Measurements from ENCODE around the gene ZNF619.
"Not testable (repeated sequence)": the region's sequence is repeated elsewhere in the genome, so short reads cannot be mapped to it uniquely, and the experiment has no call there.

Gene ZNF619

DNA sequence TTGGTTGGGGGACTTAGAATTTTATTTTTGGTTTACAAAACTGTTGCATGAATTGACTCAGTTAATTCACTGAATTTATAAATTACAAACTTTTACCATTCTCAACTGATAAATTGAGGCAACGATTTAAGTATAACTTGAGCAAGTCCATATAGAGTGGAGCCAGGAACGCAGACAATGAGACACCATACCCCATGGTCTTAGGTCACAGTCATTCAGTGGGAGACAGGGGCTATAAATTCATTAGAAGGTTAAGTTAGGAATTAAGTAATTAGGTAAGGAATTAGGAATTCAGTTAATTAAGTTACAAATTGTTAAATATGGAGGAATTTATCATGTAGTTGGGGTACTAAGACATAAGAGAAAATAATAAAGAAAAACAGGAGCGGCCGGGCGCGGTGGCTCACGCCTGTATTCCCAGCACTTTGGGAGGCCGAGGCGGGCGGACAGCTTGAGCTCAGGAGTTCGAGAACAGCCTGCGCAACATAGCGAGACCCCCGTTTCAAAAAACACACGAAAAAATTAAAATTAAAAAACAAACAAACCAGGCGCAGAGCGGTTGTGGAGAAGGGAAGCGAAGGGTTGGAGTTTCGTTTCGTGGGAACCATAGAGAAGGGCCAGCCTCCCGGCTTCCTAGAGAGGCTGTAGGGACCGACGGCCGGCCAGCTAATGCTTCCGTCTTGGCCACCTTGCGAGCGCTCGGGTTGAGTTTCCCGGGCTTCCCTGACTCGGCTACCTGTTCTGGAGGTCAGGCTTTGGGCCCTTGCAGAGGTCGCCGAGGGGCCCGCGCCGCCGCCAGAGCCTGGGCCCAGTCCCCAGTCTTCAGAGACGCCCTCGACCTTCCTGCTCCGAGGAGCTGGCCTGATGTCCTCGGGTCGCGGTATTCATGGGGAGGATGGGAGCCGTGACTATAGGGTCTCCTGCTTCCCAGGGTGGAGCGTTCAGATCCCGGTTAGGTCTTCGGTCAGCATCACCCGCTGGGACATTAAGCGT is at the start of gene ZNF619:
TSS of gene ZNF619 (plus strand) at position 645 of the 993 bp plus-strand sequence. CDS start 858 bp downstream, outside the sequence.
- peak; percentile 52 for DNase-seq

DNA sequence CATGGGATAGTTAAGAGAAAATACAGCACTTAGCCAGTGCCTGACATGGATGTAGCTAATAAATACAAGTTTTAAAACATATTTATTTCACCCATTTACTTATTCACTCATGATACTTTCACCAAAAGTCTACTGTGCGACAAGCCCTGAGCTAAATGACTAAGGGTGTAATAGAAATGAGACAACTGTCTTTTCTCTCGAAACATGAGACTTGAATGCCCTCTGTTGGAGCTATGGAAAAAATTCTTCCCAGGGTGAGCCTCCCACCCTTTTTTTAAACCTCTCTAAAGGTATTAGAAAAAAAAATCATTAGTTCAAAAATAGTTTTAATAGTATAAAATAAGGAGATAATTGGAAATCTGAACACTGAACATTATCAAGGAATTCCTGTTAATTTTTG is 44.1 kb upstream of the ZNF619 start:
- no peak for DNase-seq

DNA sequence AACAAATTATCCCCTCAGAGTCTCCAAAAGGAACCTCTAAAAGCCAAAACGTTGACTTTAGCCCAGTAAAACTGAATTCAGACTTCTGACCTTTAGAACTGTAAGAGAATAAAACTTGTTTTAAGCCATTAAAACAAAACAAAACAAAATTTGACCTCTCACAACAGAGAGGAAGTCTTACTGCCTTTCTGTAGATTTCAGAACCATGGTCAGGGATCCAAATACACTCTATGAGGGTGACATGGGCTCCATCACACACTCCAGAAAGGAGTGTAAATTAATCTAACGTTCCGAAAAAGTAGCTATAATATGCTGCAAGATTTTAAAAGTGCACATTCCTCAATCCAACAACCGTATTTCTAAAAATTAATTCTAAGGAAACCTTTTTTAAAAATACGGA is 39.0 kb upstream of the ZNF619 start:
- DNase-seq = no peak

- DNase-seq = no peak
Measured at GRCh38 chr3:40445062-40445461, 31.9 kb upstream of the ZNF619 start.

- no peak for DNase-seq
Measured at GRCh38 chr3:40445880-40446279, 31.0 kb upstream of the ZNF619 start.

- DNase-seq = no peak
Measured at GRCh38 chr3:40450438-40450837, 26.5 kb upstream of the ZNF619 start.

DNA sequence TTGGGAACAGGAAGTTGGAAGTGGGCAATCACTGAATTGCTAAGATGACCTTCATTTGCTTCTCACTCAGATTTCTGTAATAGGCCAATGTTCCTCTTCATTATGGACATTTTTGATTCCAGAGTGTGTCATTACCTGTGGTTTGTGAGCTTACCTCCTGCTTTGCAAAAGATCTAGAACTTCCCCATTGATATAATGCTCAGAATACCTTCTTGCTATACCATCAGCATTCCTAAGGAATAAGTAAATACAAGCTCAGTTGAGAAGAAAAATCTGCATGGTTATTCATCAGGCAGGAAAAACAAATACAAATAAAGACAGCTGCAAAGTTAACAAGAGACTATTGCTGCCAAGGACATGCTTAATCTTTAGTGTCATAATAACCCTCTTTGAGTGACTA is 25.4 kb upstream of the ZNF619 start:
- DNase-seq = no peak

- no peak for DNase-seq
Measured at GRCh38 chr3:40452057-40452456, 24.9 kb upstream of the ZNF619 start.

DNA sequence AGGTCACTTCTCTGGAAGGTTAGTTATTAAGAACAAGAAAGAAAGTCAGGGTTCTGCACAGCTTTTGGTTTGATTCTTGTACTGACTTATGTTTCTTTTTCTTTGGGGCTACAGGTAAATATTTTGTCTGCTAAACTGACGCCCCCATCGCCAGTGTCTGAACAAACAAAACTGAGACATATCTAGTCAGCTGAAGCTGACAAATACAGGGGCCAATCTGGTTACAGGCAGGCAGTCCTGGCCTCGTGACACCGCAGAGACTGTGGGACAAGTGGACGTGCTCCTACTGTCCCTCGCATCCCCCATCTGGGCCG is 24.4 kb upstream of the ZNF619 start:
- no peak for DNase-seq

GRCh38 chr3:40452876-40453730 is 23.8 kb upstream of the ZNF619 start:
- DNase-seq = peak; percentile 96

DNA sequence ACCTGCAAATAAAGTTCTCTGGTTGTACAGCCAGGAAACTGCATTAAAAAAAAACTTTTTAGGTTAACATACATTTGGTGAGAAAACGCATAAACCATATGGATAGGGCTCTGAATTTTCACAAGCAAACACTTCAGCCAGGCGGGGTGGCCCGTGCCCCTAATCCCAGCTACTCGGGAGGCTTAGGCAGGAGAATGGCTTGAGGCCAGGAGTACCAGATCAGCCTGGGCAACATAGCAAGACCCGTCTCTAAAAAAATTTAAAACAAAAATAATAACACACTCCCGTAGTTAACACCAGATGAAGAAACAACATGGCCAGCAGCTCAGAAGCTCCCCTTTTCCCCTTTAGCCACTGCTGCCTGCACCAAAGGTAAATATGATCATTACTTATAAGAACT is 23.0 kb upstream of the ZNF619 start:
- DNase-seq = no peak

DNA sequence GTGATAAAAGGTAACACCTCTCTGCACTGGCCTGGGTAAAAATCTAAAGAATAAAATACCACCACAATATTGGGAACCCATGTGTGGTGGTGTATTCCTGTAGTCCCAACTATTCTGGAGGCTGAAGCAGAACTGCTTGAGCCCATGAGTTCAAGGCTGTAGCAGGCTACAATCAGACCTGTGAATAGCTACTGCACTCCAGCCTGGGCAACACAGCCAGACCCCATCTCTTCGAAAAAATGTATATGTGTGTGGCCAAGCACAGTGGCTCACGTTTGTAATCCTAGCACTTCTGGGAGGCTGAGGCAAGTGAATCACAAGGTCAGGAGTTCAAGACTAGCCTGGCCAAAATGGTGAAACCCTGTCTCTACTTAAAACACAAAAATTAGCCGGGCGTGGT is 21.6 kb upstream of the ZNF619 start:
- DNase-seq = no peak

GRCh38 chr3:40456279-40456939 is 20.5 kb upstream of the ZNF619 start:
- no peak for DNase-seq

DNA sequence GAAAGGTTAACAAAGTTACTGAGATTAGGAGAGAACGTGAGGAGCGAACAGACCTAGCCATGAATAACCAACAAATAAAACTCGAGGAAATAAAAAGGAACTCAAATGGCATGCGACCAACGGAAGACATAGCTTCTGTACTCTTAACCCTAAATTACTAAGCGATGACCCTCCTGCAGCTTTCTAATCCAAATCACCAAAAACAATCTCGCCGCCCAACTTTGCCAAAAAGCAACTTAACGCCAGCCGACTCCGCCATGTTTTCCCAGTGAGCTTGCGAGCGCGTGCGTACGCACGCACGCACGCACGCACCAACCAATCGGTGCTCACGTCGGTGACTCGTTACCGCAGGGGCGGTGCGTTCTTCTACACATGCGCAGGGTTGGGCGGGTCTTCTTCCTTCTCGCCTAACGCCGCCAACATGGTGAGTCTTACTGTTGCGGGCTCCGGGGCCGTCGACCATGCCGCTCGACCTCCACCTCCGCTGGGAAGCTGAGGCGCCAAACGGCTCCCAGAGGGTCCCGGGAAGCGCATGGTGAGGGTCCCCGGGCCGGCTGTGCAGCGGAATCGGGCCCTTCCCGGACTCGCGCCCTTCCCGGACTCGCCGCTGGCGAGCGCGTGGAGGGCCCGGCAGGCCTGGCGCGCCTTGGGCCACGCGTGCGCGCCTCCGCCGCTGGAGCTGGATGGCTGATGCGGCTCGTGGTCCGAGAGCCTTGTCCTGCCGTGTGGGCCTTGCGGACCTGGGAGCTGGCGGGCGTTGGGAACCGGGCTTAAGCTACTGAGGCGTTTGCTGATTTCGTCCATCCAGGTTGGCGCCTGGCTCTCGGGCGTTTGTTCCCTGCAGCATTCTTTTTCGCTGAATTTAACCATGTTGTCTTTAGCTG is 19.7 kb upstream of the ZNF619 start, which contains the start of gene RPL14:
TSS of gene RPL14 (plus strand) at position 400 of the 884 bp plus-strand sequence. CDS start at position 533, 133 bp downstream.
- DNase-seq = peak; percentile 95

DNA sequence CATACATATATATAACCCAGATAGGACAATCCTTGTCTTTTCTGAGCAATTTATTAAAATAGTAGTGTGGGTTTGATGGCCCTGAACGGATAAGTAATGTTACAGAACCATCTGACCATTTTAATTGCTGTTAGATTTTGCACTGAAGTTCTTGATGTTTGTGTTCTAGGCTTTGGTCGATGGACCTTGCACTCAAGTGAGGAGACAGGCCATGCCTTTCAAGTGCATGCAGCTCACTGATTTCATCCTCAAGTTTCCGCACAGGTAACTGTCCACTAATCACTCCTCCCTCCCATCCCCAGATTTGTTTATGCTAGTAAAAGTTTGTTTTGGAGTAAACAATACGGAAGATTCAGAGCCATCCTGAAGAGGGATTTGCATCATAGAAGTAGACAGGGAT is 18.4 kb upstream of the ZNF619 start:
- no peak for DNase-seq

- DNase-seq = not testable (repeated sequence)
Measured at GRCh38 chr3:40460481-40460880, 16.4 kb upstream of the ZNF619 start.

DNA sequence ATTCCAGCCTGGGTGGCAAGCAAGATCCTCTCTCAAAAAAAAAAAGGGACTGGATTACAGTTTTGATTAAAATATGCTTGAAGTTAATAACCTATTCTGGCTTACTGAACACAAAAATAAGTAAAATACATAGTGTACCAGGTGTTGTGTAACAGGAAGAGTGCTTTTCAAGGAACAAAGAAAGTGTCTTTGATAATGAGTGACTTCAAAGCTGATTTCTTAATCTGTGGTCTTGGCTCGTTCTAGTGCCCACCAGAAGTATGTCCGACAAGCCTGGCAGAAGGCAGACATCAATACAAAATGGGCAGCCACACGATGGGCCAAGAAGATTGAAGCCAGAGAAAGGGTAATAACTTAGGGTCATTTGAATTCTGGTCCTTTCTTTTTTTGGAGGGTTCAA is 15.8 kb upstream of the ZNF619 start:
- no peak for DNase-seq

DNA sequence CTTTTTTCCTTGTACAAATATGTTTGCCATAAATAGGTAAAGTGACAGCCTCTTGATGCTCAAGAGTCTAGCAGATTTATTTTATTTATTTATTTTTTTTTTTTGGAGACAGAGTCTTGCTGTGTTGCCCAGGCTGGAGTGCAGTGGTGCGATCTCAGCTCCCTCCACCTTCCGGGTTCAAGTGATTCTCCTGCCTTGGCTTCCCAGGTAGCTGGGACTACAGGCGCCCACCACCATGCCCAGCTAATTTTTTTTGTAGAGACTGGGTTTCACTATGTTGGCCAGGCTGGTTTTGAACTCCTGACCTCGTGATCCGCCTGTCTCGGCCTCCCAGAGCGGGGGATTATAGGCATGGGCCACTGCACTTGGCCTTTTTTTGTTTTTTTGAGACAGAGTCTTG is 14.1 kb upstream of the ZNF619 start:
- DNase-seq = not testable (repeated sequence)

GRCh38 chr3:40463579-40463978 is 13.3 kb upstream of the ZNF619 start:
- no peak for DNase-seq

DNA sequence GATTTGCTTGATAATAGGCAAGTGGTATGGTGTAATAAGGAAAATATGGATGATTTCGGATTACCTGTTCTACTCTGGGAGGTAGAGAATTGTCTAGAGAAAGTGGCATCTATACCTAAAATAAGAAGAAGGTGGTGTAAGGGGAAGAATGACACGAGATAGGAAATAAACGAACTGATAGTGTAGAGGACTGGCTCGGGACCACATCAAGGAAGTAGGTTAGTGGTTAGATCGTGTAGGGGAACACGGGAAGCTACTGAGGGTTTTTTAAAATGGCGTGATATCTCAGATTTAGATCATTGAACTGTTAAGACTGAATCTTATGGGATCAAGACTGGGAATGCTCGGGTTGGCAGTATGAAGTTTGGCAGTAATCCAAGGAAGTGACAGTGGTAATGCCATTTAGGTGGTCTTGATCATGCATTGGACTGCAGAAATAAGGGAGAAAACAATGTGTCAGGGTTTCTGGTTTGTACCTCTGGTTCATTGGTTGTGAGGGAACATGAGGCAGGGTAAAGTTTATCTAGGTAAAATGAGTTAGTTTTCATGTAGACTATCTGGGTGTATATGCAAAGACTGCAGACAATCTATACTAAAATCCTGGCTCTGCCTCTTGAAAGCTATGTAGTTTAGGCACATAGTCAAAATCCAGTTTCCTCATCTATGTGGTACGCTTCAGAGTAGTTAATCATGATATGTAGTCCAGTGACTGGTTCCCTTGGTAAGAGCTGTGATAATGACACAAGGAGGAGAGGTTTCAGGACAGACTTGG is 12.4 kb upstream of the ZNF619 start:
- no peak for DNase-seq

DNA sequence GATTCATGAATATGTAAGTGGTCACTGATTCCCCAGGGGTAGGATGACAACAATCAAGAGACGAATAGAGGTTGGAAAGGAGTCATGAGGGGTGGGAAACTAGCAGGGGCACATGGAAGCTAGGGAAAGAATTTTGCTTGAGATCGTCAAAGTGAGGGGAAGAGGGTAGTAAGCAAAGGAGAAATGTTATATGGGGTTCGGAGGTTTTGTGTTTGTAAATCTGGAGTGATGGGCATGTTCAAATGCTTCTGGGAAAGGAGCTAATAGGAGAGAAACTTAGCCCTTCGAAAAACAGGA is 11.9 kb upstream of the ZNF619 start:
- no peak for DNase-seq

DNA sequence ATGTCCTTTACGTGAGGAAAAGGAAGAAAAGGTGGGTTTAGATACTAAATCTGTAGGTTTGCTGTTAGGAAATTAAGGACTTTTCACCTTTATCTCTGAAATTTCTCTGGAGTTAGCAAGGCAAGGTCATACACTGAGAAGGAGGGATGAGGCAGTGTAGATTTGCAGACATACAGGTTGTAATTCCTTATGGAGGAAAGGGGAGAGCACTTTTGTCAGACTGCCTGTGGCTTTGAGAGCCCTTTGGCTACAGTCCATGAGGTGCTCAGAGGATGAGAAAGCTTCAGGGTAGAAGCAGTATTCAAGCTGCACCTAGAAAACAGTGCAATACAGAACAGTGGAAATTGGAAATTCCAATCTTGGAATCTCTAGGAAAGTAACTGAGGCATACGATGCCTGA is 11.5 kb upstream of the ZNF619 start:
- no peak for DNase-seq

All from activated gamma-delta T cell treated with Interleukin-2 at 50 U/mL for 16 hours (primary cell).